Omental fat pad (tissue), 4 donors: ENCODE data around the gene XPA. TPM values are rescaled to one million over a fixed set of nuclear protein-coding genes. Genes with fewer than 3 reads are reported as not detected.
A peak's percentile ranks its signal among the peaks of the same experiment; 100 is the strongest.

Experiments
- ATAC-seq: fragments of 150-250 bp; one replicate; pipeline ENCODE4 v1.9.1; 2016; ENCODE audit warnings: mild to moderate bottlenecking, moderate library complexity; ENCODE audit not compliant: low FRiP score
- DNase-seq: peaks from one replicate; pipeline ENCODE4 v3.0.0-alpha.2; 2019; ENCODE audit warnings: low spot score
- total RNA-seq, 4 donors: library from RNA; depleted of rRNA; stranded (reverse); fragments of >200 nt; gene quantifications; one replicate each; pipeline ENCODE4 v1.1.0, GENCODE V29; 2016
- TF ChIP-seq, protein P1 (sequence below), 3 donors: fragments of 450-650 bp; IDR thresholded peaks; one replicate each; pipeline ENCODE4 v1.5.1; 2016 to 2017; ENCODE audit warnings: antibody characterized with exemption in 3 of 3, mild to moderate bottlenecking in 3 of 3, moderate library complexity in 2 of 3

The XPA gene
- total RNA-seq, 4 donors from 2014 or later: 8.3 to 15.1 (median 12.9) TPM

DNA sequence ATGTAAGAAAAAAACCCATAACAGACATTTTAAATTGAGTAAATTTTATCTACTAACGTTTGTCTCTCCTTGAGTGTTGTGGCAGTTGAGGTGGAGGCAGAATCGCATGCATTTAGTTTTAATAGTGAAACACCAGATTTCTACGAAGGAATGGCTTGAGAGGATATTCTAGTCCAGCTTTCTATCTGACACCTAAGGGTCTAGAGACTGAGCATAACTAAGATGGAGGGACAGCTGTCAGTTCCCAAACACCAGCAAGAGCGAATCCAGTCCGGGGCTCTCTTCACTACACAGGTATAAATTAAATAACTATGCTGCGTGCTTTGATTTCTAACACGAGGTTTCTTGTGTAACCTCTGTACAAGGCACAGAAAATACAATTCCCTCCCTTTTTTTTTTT, 62.1 kb downstream of the XPA start:
- ATAC-seq (no peak), DNase-seq (no peak)
- TF ChIP-seq, protein P1, sequence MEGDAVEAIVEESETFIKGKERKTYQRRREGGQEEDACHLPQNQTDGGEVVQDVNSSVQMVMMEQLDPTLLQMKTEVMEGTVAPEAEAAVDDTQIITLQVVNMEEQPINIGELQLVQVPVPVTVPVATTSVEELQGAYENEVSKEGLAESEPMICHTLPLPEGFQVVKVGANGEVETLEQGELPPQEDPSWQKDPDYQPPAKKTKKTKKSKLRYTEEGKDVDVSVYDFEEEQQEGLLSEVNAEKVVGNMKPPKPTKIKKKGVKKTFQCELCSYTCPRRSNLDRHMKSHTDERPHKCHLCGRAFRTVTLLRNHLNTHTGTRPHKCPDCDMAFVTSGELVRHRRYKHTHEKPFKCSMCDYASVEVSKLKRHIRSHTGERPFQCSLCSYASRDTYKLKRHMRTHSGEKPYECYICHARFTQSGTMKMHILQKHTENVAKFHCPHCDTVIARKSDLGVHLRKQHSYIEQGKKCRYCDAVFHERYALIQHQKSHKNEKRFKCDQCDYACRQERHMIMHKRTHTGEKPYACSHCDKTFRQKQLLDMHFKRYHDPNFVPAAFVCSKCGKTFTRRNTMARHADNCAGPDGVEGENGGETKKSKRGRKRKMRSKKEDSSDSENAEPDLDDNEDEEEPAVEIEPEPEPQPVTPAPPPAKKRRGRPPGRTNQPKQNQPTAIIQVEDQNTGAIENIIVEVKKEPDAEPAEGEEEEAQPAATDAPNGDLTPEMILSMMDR (IDR thresholded peaks at IDR 0.05): no peak

DNA sequence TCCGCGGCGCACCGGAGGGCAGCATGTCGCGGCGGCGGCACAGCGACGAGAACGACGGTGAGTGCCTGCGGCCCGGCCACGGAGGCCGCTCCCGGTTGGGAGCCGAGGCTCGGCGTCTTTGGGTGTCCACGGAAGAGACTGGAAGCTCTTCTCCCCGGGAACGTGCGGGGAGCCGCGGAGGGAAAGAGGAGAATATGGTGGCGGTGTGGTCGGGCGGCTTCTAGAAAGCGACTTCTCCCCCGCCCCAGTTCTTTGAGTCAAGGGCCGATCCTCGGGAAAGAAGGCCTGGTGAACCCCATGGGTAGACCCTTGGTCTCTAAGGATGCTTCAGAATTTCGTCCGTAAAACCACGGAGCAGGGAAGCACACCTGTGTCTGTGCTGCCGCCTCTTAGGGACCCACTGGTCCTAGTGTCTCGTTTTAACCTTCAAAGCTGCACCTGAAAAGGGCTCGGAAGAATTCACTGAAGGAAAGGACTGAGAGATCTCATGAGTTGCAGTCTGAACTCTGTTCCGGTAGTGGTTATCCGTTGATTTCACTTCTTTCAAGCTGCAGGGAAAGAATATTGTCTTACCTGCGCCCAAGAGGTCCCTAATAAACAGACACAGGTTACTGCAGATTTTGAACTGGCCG, 63.2 kb downstream of the XPA start:
- ATAC-seq (no peak), DNase-seq (no peak)
- TF ChIP-seq, protein P1 (IDR thresholded peaks at IDR 0.05): no peak

GRCh38 chr9:97632985-97633858, 63.9 kb downstream of the XPA start, which contains the start of the genes NCBP1 and TSTD2:
TSS of gene NCBP1 (plus strand) at chr9:97633821. CDS start at chr9:97633882, 61 bp downstream.
TSS of gene TSTD2 (minus strand) at chr9:97633368. CDS start at chr9:97627562, 5,806 bp downstream.
- TF ChIP-seq, protein P1 (IDR thresholded peaks at IDR 0.05): no peak
- ATAC-seq (peak; percentile 97), DNase-seq (peak; percentile 89)

- peak; percentile 33 for DNase-seq
- TF ChIP-seq, protein P1 (IDR thresholded peaks at IDR 0.05): no peak
- peak; percentile 25 for ATAC-seq
Observed at GRCh38 chr9:97632248-97632984, 64.7 kb downstream of the XPA start.

DNA sequence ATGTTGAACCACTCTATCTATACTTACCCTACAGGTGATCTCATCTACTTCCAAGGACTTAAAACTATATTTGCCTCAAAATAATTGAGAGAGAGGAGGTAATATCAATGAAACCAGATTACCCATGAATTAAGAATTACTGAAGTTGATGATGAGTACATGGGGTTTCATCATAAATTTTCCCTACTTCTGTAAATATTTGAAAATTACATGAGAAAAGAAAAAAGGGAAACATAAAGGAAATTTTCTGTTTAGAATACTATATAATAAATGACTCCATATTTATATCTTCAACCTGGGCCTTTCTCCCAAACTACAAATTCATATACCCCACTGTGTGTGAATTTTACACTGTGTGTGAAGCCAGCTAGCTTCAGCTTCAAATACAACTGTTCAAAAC, 66.5 kb downstream of the XPA start:
- TF ChIP-seq, protein P1 (IDR thresholded peaks at IDR 0.05): no peak
- ATAC-seq: no peak
- DNase-seq: no peak

- no peak for ATAC-seq
- TF ChIP-seq, protein P1 (IDR thresholded peaks at IDR 0.05): no peak
- DNase-seq: no peak
Observed at GRCh38 chr9:97629156-97629555, 68.0 kb downstream of the XPA start.
